Kidney (tissue), 14 donors: ENCODE measurements around the gene CAPN15. TPM values are rescaled to one million over a fixed set of nuclear protein-coding genes. Genes with fewer than 3 reads are reported as not detected.
"Not testable (repeated sequence)": the region's sequence is repeated elsewhere in the genome, so short reads cannot be mapped to it uniquely, and the experiment has no call there.

Experiments used
- DNase-seq, 5 donors: peaks; one replicate each; pipeline ENCODE4 v3.0.0-alpha.2; 2013 to 2020
- FAIRE-seq: peaks from 2 replicates; lab custom pipeline; 2012; peaks lifted over from hg19 to GRCh38; lab: Jason Lieb, UNC
- H3K27ac ChIP-seq, 2 donors: one replicate each; pipeline ENCODE4 v1.7.0; 2013; ENCODE audit warnings: low read depth in 2 of 2, low read length in 2 of 2, inconsistent platforms in 1 of 2
- H3K27me3 ChIP-seq: one replicate; pipeline ENCODE4 v1.7.1; 2013; ENCODE audit warnings: low read length, inconsistent platforms; ENCODE audit not compliant: control insufficient read depth, insufficient read depth
- H3K36me3 ChIP-seq, 3 donors: one replicate each; pipeline versions ENCODE4 v1.7.0 to v1.7.1; 2013; ENCODE audit warnings: low read length in 3 of 3, control low read depth in 1 of 3, inconsistent platforms in 1 of 3; ENCODE audit not compliant: insufficient read depth in 3 of 3, control insufficient read depth in 2 of 3
- H3K4me1 ChIP-seq, 3 donors: one replicate each; pipeline versions ENCODE4 v1.7.0 to v1.7.1; 2013; ENCODE audit warnings: low read length in 3 of 3, inconsistent platforms in 1 of 3, low read depth in 1 of 3; ENCODE audit not compliant: control insufficient read depth in 2 of 3, insufficient read depth in 2 of 3
- H3K4me3 ChIP-seq, 3 donors: one replicate each; pipeline versions ENCODE4 v1.7.0 to v1.8.1; 2013; ENCODE audit warnings: low read length in 3 of 3, control low read depth in 1 of 3, inconsistent platforms in 1 of 3
- H3K9ac ChIP-seq, 3 donors: one replicate each; pipeline versions ENCODE4 v1.7.0 to v1.7.1; 2013; ENCODE audit warnings: low read length in 3 of 3, control low read depth in 1 of 3, inconsistent platforms in 1 of 3
- H3K9me3 ChIP-seq, 3 donors: one replicate each; pipeline versions ENCODE4 v1.7.0 to v1.7.1; 2013; ENCODE audit warnings: low read length in 3 of 3, control low read depth in 1 of 3, inconsistent platforms in 1 of 3; ENCODE audit not compliant: control insufficient read depth in 2 of 3, insufficient read depth in 1 of 3
- CTCF ChIP-seq: IDR thresholded peaks from 3 replicates; pipeline ENCODE4 v1.5.1; 2012; ENCODE audit warnings: mild to moderate bottlenecking, moderate library complexity, borderline replicate concordance; ENCODE audit not compliant: insufficient read depth; ENCODE audit errors: extremely low read depth
- intact Hi-C: fragments of 100-400 bp; cut with DNase I; formaldehyde crosslinking; loops from one replicate; pipeline ENCODE4 v1.11.1; 2022
- polyA plus RNA-seq: library from polyadenylated mRNA; stranded (reverse); fragments of 350-450 nt; fragmentation: Illumina TruSeq; extraction: RNeasy Lipid Tissue Mini Kit (QIAGEN cat#74804); gene quantifications from one replicate; pipeline ENCODE4 v1.2.3, GENCODE V29; 2014; ENCODE audit warnings: low read depth, low replicate concordance; ENCODE audit not compliant: insufficient read depth
- total RNA-seq: library from RNA; stranded (reverse); fragmentation: NEBNext Ultra II Directional; extraction: Animal tissue kit (Norgen Biotek cat#: 25700); gene quantifications from one replicate; pipeline ENCODE4 v1.2.1, GENCODE V29; 2021
- donor health status: control.
- donor health status: control.
- donor health status: control.
- donor health status: control.
- donor health status: control.
- donor health status: DM: yes; HTN: yes; CAD: no.
- donor health status: Normal renal cell carcinoma (clear cell type).

The CAPN15 gene
- total and polyA plus RNA-seq, 2 donors from 2014 or later: 17.9 to 52.9 TPM

- Histone ChIP-seq H3K9ac (no peak overlapping the region), H3K4me1 (peaks cover 0 to 11% (median 3%) of the 10 kb centered on the region in 3 donors), H3K9me3 (no peaks in the 10 kb centered on the region), H3K27ac (no peak overlapping the region), H3K4me3 (no peak overlapping the region), H3K27me3 (no peaks in the 10 kb centered on the region), H3K36me3 (peaks cover 0 to 16% (median 5%) of the 10 kb centered on the region in 3 donors)
- intact Hi-C loops: no loop called here
- no peak for FAIRE-seq
- peak in 4 of 5 donors; percentile 53 to 64 (median 61) for DNase-seq
- no peak for TF ChIP-seq CTCF
Observed at GRCh38 chr16:505479-506245, 21.9 kb upstream of the CAPN15 start.

- no peak for FAIRE-seq
- H3K36me3 ChIP-seq: peaks cover 0 to 16% (median 5%) of the 10 kb centered on the region in 3 donors
Observed at GRCh38 chr16:506246-506546, 21.3 kb upstream of the CAPN15 start.

GRCh38 chr16:507527-507926 lies 20.0 kb upstream of the CAPN15 start:
- H3K9ac ChIP-seq, H3K27ac ChIP-seq, H3K4me3 ChIP-seq, H3K27me3 ChIP-seq, FAIRE-seq, H3K4me1 ChIP-seq, intact Hi-C loops, DNase-seq, H3K9me3 ChIP-seq: not testable (repeated sequence)
- H3K36me3 ChIP-seq: peaks cover 0 to 16% (median 5%) of the 10 kb centered on the region in 3 donors

More at GRCh38 chr16:506246-506546, 21.3 kb upstream of the CAPN15 start:
- H3K9ac ChIP-seq: no peak overlapping the region
- H3K9me3 ChIP-seq: no peaks in the 10 kb centered on the region
- DNase-seq: no peak
- peaks cover 0 to 11% (median 3%) of the 10 kb centered on the region in 3 donors for H3K4me1 ChIP-seq
- H3K4me3 ChIP-seq: no peak overlapping the region
- no peaks in the 10 kb centered on the region for H3K27me3 ChIP-seq
- intact Hi-C loops: no loop called here
- H3K27ac ChIP-seq: no peak overlapping the region
- no peak for TF ChIP-seq CTCF

- no peak for TF ChIP-seq CTCF
- Histone ChIP-seq H3K9me3 (no peaks in the 10 kb centered on the region), H3K9ac (no peak overlapping the region), H3K27ac (no peak overlapping the region), H3K4me3 (no peak overlapping the region), H3K4me1 (peaks cover 0 to under 1% (median 0%) of the 10 kb centered on the region in 3 donors), H3K27me3 (no peaks in the 10 kb centered on the region), H3K36me3 (peaks cover 0 to 16% (median 5%) of the 10 kb centered on the region in 3 donors)
- FAIRE-seq (no peak), DNase-seq (no peak)
- intact Hi-C loops: no loop called here
Observed at GRCh38 chr16:507996-508395, 19.5 kb upstream of the CAPN15 start.
